H9 (cell line): ENCODE results near the gene SASS6. TPM values are rescaled to one million over a fixed set of nuclear protein-coding genes. Genes with fewer than 3 reads are reported as not detected.
A peak's percentile ranks its signal among the peaks of the same experiment; 100 is the strongest.

ENCODE experiments used
- DNase-seq: peaks from one replicate; pipeline ENCODE4 v3.0.0-alpha.2; 2017
- H2AFZ ChIP-seq: one replicate; pipeline ENCODE4 v1.6.1; 2013; ENCODE audit warnings: mild to moderate bottlenecking, low read length, control low read depth, moderate library complexity
- H2AK5ac ChIP-seq: 2 replicates; pipeline ENCODE4 v1.6.1; 2013; ENCODE audit warnings: low read length, control low read depth, mixed read lengths; ENCODE audit not compliant: insufficient read length
- H2BK120ac ChIP-seq: one replicate; pipeline ENCODE4 v1.6.1; 2013; ENCODE audit warnings: low read depth, mild to moderate bottlenecking, low read length, control low read depth, inconsistent platforms; ENCODE audit not compliant: poor library complexity, severe bottlenecking
- H2BK12ac ChIP-seq: 2 replicates; pipeline ENCODE4 v1.6.1; 2013; ENCODE audit warnings: low read length, control low read depth, mixed read lengths, low read depth; ENCODE audit not compliant: insufficient read length
- H2BK15ac ChIP-seq: 2 replicates; pipeline ENCODE4 v1.6.1; 2013; ENCODE audit warnings: low read depth, low read length, control low read depth
- H2BK20ac ChIP-seq: one replicate; pipeline ENCODE4 v1.6.1; 2013; ENCODE audit warnings: low read depth, mild to moderate bottlenecking, low read length, control low read depth, inconsistent platforms; ENCODE audit not compliant: poor library complexity, severe bottlenecking
- H2BK5ac ChIP-seq: 2 replicates; pipeline ENCODE4 v1.6.1; 2013; ENCODE audit warnings: low read length, control low read depth, mixed read lengths; ENCODE audit not compliant: insufficient read length
- H3K14ac ChIP-seq: 2 replicates; pipeline ENCODE4 v1.6.1; 2013; ENCODE audit warnings: low read length, control low read depth; ENCODE audit not compliant: insufficient read depth
- H3K18ac ChIP-seq: 2 replicates; pipeline ENCODE4 v1.6.1; 2013; ENCODE audit warnings: low read depth, mild to moderate bottlenecking, mixed read lengths, low read length, control low read depth; ENCODE audit not compliant: insufficient read length
- H3K23ac ChIP-seq: 2 replicates; pipeline ENCODE4 v1.6.1; 2013; ENCODE audit warnings: low read length, control low read depth, mixed read lengths, low read depth; ENCODE audit not compliant: insufficient read length
- H3K23me2 ChIP-seq: 2 replicates; pipeline ENCODE4 v1.6.1; 2013; ENCODE audit warnings: low read depth, mild to moderate bottlenecking, mixed read lengths, low read length, control low read depth; ENCODE audit not compliant: insufficient read length, poor library complexity, severe bottlenecking
- H3K27ac ChIP-seq: 2 replicates; pipeline ENCODE4 v1.5.1; 2013; ENCODE audit warnings: low read length, control low read depth, mixed read lengths, low read depth; ENCODE audit not compliant: insufficient read length
- H3K27me3 ChIP-seq: 2 replicates; pipeline ENCODE4 v1.6.1; 2013; ENCODE audit warnings: low read length, control low read depth, inconsistent platforms; ENCODE audit not compliant: insufficient read depth
- H3K4ac ChIP-seq: 2 replicates; pipeline ENCODE4 v1.6.1; 2013; ENCODE audit warnings: low read depth, mild to moderate bottlenecking, control low read depth, inconsistent platforms, low read length, moderate library complexity
- H3K4me1 ChIP-seq: 2 replicates; pipeline ENCODE4 v1.6.1; 2013; ENCODE audit warnings: low read length, control low read depth, inconsistent platforms; ENCODE audit not compliant: insufficient read depth
- H3K4me2 ChIP-seq: 2 replicates; pipeline ENCODE4 v1.6.1; 2013; ENCODE audit warnings: low read length, control low read depth, mixed read lengths; ENCODE audit not compliant: insufficient read length, insufficient read depth
- H3K56ac ChIP-seq: 2 replicates; pipeline ENCODE4 v1.6.1; 2013; ENCODE audit warnings: low read depth, mild to moderate bottlenecking, mixed read lengths, low read length, control low read depth; ENCODE audit not compliant: insufficient read length
- H3K79me1 ChIP-seq: 2 replicates; pipeline ENCODE4 v1.6.1; 2013; ENCODE audit warnings: low read depth, mild to moderate bottlenecking, moderate library complexity, low read length, control low read depth, inconsistent platforms; ENCODE audit not compliant: insufficient read depth, poor library complexity, severe bottlenecking
- H3K79me2 ChIP-seq: 2 replicates; pipeline ENCODE4 v1.6.1; 2013; ENCODE audit warnings: low read length, control low read depth, inconsistent platforms; ENCODE audit not compliant: insufficient read depth
- H3K9ac ChIP-seq: 2 replicates; pipeline ENCODE4 v1.6.1; 2013; ENCODE audit warnings: low read length, control low read depth, mixed read lengths; ENCODE audit not compliant: insufficient read length; ENCODE audit errors: extremely low read depth
- H3K9me3 ChIP-seq: one replicate; pipeline ENCODE4 v1.6.1; 2013; ENCODE audit warnings: low read depth, low read length, inconsistent platforms; ENCODE audit not compliant: control insufficient read depth
- H3T11ph ChIP-seq: one replicate; pipeline ENCODE4 v1.6.1; 2013; ENCODE audit warnings: mild to moderate bottlenecking, low read length, control low read depth, inconsistent platforms
- H4K20me1 ChIP-seq: one replicate; pipeline ENCODE4 v1.6.1; 2013; ENCODE audit not compliant: control insufficient read depth, insufficient read length, insufficient read depth
- H4K5ac ChIP-seq: 2 replicates; pipeline ENCODE4 v1.6.1; 2013; ENCODE audit warnings: low read depth, mild to moderate bottlenecking, mixed read lengths, low read length, control low read depth; ENCODE audit not compliant: insufficient read length
- H4K8ac ChIP-seq: replicated peaks from 2 replicates; pipeline ENCODE4 v1.6.1; 2013; ENCODE audit warnings: low read length, control low read depth, mixed read lengths, low read depth; ENCODE audit not compliant: insufficient read length
- H4K91ac ChIP-seq: 2 replicates; pipeline ENCODE4 v1.6.1; 2013; ENCODE audit warnings: low read depth, mild to moderate bottlenecking, moderate library complexity, mixed read lengths, low read length, control low read depth; ENCODE audit not compliant: insufficient read length
- H3K27ac Mint-ChIP-seq, 3 experiments: 2 replicates in 2 of 3; 3 replicates in 1 of 3; pipeline ENCODE4 v1.8.0; 2020 to 2021; ENCODE audit warnings: mixed read lengths in 3 of 3, mild to moderate bottlenecking in 1 of 3, moderate library complexity in 1 of 3
- H3K27me3 Mint-ChIP-seq: 2 replicates; pipeline ENCODE4 v1.8.0; 2021; ENCODE audit warnings: low read depth, mild to moderate bottlenecking, moderate library complexity, mixed read lengths
- H3K36me3 Mint-ChIP-seq, 3 experiments: 2 replicates in 2 of 3; 3 replicates in 1 of 3; pipeline ENCODE4 v1.8.0; 2020 to 2021; ENCODE audit warnings: low read depth in 3 of 3, mixed read lengths in 3 of 3; ENCODE audit not compliant: insufficient read depth in 1 of 3
- H3K4me1 Mint-ChIP-seq, 2 experiments: 2 replicates each; pipeline ENCODE4 v1.8.0; 2020; ENCODE audit warnings: mixed read lengths in 2 of 2
- H3K4me3 Mint-ChIP-seq, 2 experiments: 2 replicates in 1 of 2; 3 replicates in 1 of 2; pipeline ENCODE4 v1.8.0; 2020 to 2021; ENCODE audit warnings: mild to moderate bottlenecking in 2 of 2, mixed read lengths in 2 of 2, moderate library complexity in 1 of 2
- H3K9me3 Mint-ChIP-seq, 2 experiments: 2 replicates in 1 of 2; 3 replicates in 1 of 2; pipeline ENCODE4 v1.8.0; 2020; ENCODE audit warnings: mild to moderate bottlenecking in 2 of 2, mixed read lengths in 2 of 2, moderate library complexity in 1 of 2
- CTCF ChIP-seq: fragments of 200-600 bp; sonication (generic); conservative IDR thresholded peaks from 3 replicates; pipeline ENCODE4 v1.8.0; 2021; ENCODE audit warnings: antibody characterized with exemption, mild to moderate bottlenecking
- WGBS: extraction: QIAGEN DNeasy Blood & Tissue Kit; methylation state at CpG from one replicate; pipeline ENCODE4 v1.1.7; 2013; ENCODE audit warnings: missing lambda C conversion rate, low lambda C conversion rate, mixed read lengths; ENCODE audit not compliant: insufficient read length; ENCODE audit errors: extremely low coverage; 5-methylcytosine and 5-hydroxymethylcytosine counted together
- total RNA-seq: library from RNA; stranded (reverse); gene quantifications from 2 replicates; pipeline ENCODE4 v1.2.1, GENCODE V29; 2021

SASS6 gene
- total RNA-seq, 1 experiment from 2014 or later, result 15.2 TPM

DNA sequence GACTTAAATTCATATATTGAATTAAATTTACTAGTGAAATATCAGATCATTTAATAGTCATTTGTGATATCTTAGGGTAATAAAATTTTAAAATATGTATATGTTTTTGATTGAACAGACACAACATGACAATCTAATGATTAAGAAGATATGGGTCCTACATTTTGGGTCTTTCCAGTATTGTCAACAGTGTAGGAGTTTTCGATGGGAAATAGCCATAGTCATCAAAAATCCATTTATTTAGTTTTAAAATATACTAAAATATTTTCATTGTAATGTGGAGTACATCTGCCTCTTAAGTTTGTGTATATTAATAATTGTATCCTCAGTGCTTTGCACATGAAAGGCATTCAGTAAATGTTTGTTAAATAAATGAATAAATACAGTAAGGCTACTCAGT, 14.2 kb upstream of the SASS6 start:
- Histone ChIP-seq H4K8ac (no peak overlapping the region), H2BK20ac (no peak overlapping the region), H2BK120ac (no peak overlapping the region), H3K79me2 (no peaks in the 10 kb centered on the region; the same call in 1 of the 2 replicates), H3T11ph (no peak overlapping the region), H3K4ac (no peak overlapping the region), H3K9ac (no peak overlapping the region), H4K5ac (no peak overlapping the region), H3K23ac (no peak overlapping the region), H3K79me1 (no peaks in the 10 kb centered on the region), H2BK15ac (no peak overlapping the region), H3K4me1 (peaks cover 3% of the 10 kb centered on the region; the same call in 1 of the 2 replicates), H2BK12ac (no peak overlapping the region), H3K56ac (no peak overlapping the region), H3K23me2 (no peaks in the 10 kb centered on the region), H3K18ac (no peak overlapping the region), H3K14ac (no peak overlapping the region), H2AFZ (no peak overlapping the region), H4K91ac (no peak overlapping the region), H2BK5ac (no peak overlapping the region), H3K27me3 (no peaks in the 10 kb centered on the region), H4K20me1 (no peaks in the 10 kb centered on the region), H2AK5ac (no peak overlapping the region), H3K27ac (no peak overlapping the region), H3K4me2 (no peak overlapping the region), H3K9me3 (no peaks in the 10 kb centered on the region)
- WGBS, result no CpG with 5 or more reads among the region's 1 CpG
- no peak for DNase-seq
- Mint-ChIP-seq H3K27ac (peak overlapping the region in 1 of 3 experiments; percentile 70; a peak in 2 of 7 replicates), H3K4me3 (no peak overlapping the region), H3K36me3 (peaks cover 8 to 44% (median 32%) of the 10 kb centered on the region in 3 experiments), H3K27me3 (no peaks in the 10 kb centered on the region), H3K4me1 (peaks cover 8 to 9% of the 10 kb centered on the region in 2 experiments), H3K9me3 (no peaks in the 10 kb centered on the region)
- TF ChIP-seq CTCF, result no peak
